ENCODE results near the gene CNDP1.
A peak's percentile ranks its signal among the peaks of the same experiment; 100 is the strongest.

Gene CNDP1

DNA sequence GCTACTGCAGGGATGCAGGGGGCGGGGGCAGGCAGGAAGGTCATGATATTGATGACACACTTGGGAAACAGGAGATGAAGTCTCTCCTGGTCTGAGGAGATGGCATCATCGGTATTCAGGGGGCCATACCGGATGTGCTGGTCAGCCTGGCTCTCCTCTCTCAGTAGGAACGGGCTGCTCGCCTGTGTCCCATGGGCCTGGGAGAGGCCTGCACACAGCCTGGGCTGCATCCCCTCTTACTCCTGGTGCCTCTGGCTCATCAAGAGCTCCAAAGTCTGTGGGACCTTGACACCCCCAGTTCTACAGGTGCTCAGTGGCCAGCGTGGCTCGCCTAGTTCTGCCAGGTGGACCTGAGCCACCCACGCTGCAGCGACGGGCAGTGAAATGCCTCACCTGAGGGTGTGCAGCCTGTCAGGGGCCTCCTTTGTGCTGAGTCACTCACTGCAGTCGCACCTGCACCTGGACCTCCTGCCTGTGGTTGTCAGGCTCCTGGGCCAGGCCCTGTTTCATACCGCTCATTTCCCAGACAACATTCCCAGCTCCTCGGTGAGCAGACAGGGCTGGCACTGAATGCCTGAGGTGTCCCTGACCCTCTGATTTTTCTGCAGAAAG, 18.6 kb upstream of the CNDP1 start:
- FAIRE-seq (no peak), DNase-seq (ENCODE audit: insufficient read length, low spot score) (no peak)
- TF ChIP-seq, protein P1, sequence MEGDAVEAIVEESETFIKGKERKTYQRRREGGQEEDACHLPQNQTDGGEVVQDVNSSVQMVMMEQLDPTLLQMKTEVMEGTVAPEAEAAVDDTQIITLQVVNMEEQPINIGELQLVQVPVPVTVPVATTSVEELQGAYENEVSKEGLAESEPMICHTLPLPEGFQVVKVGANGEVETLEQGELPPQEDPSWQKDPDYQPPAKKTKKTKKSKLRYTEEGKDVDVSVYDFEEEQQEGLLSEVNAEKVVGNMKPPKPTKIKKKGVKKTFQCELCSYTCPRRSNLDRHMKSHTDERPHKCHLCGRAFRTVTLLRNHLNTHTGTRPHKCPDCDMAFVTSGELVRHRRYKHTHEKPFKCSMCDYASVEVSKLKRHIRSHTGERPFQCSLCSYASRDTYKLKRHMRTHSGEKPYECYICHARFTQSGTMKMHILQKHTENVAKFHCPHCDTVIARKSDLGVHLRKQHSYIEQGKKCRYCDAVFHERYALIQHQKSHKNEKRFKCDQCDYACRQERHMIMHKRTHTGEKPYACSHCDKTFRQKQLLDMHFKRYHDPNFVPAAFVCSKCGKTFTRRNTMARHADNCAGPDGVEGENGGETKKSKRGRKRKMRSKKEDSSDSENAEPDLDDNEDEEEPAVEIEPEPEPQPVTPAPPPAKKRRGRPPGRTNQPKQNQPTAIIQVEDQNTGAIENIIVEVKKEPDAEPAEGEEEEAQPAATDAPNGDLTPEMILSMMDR (IDR thresholded peaks at IDR 0.05; ENCODE audit: insufficient read depth, missing control alignments) = no peak

DNA sequence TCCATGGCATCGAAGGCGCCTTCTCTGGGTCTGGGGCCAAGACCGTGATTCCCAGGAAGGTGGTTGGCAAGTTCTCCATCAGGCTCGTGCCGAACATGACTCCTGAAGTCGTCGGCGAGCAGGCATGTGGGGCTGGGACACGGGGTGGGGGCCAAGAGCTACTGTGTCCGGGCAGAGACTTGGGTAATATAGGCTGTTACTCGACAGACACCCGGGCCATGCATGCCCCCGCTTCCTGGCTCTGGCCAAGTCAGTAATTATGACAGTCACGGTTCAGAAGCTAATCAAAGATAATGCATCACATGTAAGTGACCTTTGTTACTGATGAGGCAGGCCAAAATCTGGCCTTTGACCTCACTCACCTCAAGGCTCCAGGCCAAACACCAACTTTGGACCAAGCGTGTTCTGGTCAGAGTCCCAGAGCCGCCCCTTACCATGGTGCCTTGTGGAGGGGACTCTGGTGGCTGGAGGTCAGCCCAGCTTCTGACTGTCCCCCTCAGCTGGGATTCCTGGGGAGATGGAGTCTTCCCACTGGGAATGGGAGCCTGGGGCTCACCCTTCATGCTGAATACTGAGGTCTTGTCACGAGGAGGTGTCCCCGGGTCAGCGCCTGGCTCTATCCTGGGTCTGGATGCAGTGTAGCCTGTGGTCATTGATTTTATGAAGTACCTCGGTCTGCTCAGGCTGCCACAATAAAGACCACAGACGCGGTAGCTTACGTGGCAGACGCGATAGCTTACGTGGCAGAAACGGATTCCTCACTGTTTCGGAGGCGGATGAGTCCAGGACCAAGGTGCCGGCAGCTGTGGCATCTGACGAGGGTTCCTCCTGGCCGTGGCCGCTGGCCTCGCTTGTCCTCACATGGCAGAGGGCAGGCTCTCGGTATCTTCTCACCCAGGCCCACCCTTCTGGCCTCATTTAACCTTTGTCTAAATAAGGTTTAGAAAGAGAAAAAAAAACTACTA, 17.7 kb upstream of the CNDP1 start:
- DNase-seq (ENCODE audit: insufficient read length, low spot score) = no peak
- FAIRE-seq = no peak
- TF ChIP-seq, protein P1 (IDR thresholded peaks at IDR 0.05; ENCODE audit: insufficient read depth, missing control alignments) = no peak

DNA sequence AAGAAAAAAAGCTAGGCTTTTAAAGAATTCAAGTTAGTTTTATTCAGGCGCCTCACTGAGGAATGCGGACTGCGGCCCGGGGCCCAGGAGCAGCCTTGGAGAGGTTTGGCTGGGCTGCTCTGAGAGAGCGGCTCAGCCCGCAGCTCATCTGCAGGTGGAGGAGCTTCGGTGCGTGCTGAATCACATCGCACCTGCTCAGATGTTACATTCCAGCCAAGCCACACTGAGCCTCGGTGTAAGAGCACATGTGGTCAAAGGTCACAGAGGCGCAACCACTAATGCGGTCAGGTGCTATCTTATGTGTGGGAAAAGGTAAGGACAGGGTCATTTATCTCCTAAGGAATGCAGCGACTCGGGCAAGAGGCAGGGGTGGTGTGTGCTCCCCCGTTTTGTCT, 17.1 kb upstream of the CNDP1 start:
- FAIRE-seq (no peak), DNase-seq (ENCODE audit: insufficient read length, low spot score) (no peak)
- TF ChIP-seq, protein P1 (IDR thresholded peaks at IDR 0.05; ENCODE audit: insufficient read depth, missing control alignments) = no peak

DNA sequence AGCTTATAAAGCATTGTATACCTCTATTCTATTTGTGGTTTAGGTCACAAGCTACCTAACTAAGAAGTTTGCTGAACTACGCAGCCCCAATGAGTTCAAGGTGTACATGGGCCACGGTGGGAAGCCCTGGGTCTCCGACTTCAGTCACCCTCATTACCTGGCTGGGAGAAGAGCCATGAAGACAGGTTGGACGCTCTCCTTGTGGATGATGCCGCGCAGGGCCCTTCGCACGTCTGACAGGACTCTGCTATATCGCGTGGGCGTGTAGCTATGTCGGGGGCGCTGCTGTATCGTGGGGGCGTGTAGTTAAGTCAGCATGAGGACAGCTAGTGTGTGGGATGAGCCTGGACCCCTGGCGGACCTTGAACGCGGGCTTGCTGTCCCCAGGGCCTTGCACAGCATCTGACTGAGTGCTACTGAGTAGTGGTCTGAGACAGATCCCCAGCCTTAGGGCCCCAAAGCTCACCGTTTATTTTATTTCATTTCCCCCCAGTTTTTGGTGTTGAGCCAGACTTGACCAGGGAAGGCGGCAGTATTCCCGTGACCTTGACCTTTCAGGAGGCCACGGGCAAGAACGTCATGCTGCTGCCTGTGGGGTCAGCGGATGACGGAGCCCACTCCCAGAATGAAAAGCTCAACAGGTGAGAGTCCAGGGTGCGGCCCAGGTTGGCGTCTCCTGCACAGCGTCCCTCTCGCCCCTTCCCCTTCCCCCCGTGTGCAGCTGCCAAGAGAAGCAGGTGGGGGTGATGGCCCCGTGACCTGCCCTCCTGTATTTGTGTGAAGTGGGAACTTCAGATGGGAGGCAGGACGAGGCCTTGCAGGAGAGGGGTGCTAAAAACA, 15.6 kb upstream of the CNDP1 start:
- TF ChIP-seq, protein P1 (IDR thresholded peaks at IDR 0.05; ENCODE audit: insufficient read depth, missing control alignments) = no peak
- peak; percentile 46 for FAIRE-seq
- DNase-seq (ENCODE audit: insufficient read length, low spot score) = no peak

DNA sequence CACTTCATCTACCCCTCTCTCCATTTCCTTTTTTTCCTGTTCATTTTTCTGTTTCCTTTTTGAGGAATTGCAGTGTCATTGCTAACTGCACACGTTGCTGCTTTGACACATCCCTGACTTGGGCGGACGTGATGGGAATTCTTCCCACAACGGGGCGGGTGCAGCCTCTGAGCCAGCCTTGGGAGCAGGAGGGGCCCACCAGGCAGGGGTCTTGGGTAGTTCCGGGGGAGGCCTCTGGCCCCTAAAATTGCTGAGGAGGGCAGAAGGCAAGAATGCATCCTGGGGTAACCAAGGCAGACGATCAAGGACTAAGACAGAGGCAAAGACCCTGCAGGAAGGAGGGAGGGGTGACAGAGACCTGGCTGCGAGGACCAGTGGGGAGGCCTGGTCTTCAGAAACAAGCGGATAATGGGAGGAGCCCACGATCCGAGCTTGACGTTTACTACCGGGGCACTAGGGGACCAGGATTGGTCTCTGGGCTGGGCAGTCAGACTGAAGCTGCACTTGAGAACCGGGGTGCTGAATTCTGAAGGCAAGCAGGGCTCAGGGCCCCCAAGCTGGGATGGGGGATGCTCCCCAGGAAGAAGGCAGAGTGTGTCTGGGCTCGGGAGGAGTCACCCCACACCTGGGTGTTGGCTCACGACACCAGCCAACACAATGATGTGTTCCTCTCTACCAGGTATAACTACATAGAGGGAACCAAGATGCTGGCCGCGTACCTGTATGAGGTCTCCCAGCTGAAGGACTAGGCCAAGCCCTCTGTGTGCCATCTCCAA, 14.8 kb upstream of the CNDP1 start:
- DNase-seq (ENCODE audit: insufficient read length, low spot score) (no peak), FAIRE-seq (no peak)
- TF ChIP-seq, protein P1 (IDR thresholded peaks at IDR 0.05; ENCODE audit: insufficient read depth, missing control alignments) = no peak

DNA sequence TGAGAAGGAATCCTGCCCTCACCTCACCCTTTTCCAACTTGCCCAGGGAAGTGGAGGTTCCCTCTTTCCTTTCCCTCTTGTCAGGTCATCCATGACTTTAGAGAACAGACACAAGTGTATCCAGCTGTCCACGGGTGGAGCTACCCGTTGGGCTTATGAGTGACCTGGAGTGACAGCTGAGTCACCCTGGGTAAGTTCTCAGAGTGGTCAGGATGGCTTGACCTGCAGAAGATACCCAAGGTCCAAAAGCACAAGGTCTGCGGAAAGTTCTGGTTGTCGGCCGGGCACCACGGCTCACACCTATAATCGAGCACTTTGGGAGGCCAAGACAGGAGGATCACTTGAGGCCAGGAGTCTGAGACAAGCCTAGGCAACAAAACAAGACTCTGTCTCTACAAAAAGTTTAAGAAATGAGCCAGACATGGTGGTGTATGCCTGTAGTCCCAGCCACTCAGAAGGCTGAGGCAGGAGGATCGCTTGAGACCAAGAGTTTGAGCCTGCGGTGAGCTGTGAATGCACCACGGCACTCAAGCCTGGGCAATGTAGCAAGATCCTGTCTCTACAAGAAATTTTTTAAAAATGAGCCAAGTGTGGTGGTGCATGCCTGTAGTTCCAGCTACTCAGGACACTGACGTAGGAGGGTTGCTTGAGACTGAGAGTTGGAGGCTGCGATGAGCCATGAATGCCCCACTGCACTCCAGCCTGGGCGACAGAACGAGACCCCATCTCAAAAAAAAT, 14.0 kb upstream of the CNDP1 start:
- TF ChIP-seq, protein P1 (IDR thresholded peaks at IDR 0.05; ENCODE audit: insufficient read depth, missing control alignments) = no peak
- FAIRE-seq (no peak), DNase-seq (ENCODE audit: insufficient read length, low spot score) (no peak)

Measured in D721Med (cell line).